GM19238 (cell line): ENCODE measurements around the gene CCNK.

Source experiments
- DNase-seq: peaks from one replicate; pipeline ENCODE4 v3.0.0; 2011; ENCODE audit warnings: low spot score; ENCODE audit not compliant: insufficient read length

The CCNK gene

GRCh38 chr14:99535448-99535847 is 54.2 kb downstream of the CCNK start:
- no peak for DNase-seq

- no peak for DNase-seq
These were observed 54.9 kb downstream of the CCNK start for GRCh38 chr14:99535908-99536778.

GRCh38 chr14:99537399-99537798 is 56.2 kb downstream of the CCNK start:
- no peak for DNase-seq

GRCh38 chr14:99538275-99538674 is 57.1 kb downstream of the CCNK start:
- DNase-seq = no peak

GRCh38 chr14:99538733-99539132 is 57.5 kb downstream of the CCNK start:
- DNase-seq = no peak

GRCh38 chr14:99539491-99539890 is 58.3 kb downstream of the CCNK start:
- no peak for DNase-seq

- DNase-seq = no peak
These were observed 59.2 kb downstream of the CCNK start for GRCh38 chr14:99540196-99541032.

GRCh38 chr14:99541211-99541610 is 60.0 kb downstream of the CCNK start:
- no peak for DNase-seq

GRCh38 chr14:99541677-99542470 is 60.7 kb downstream of the CCNK start:
- DNase-seq = no peak

GRCh38 chr14:99542566-99542965 is 61.4 kb downstream of the CCNK start:
- DNase-seq = no peak

- DNase-seq = no peak
These were observed 62.2 kb downstream of the CCNK start for GRCh38 chr14:99543370-99543769.

- DNase-seq = no peak
These were observed 62.8 kb downstream of the CCNK start for GRCh38 chr14:99543985-99544384.

- no peak for DNase-seq
These were observed 63.8 kb downstream of the CCNK start for GRCh38 chr14:99544991-99545390.

GRCh38 chr14:99545586-99545985 is 64.4 kb downstream of the CCNK start:
- DNase-seq = no peak

- DNase-seq = no peak
These were observed 65.1 kb downstream of the CCNK start for GRCh38 chr14:99546234-99546879.

GRCh38 chr14:99548255-99548654 is 67.0 kb downstream of the CCNK start:
- no peak for DNase-seq

- no peak for DNase-seq
These were observed 67.8 kb downstream of the CCNK start for GRCh38 chr14:99548871-99549515.

GRCh38 chr14:99549684-99550083 is 68.5 kb downstream of the CCNK start:
- DNase-seq = no peak

GRCh38 chr14:99550387-99550992 is 69.3 kb downstream of the CCNK start:
- no peak for DNase-seq
